HepG2 (cell line): Measurements from ENCODE around the gene MT4.

Experiments used
- KLF16 ChIP-seq, 2 experiments: sonication (generic) in 1 of 2; formaldehyde crosslinking in 1 of 2; IDR thresholded peaks; 2 replicates each; pipeline versions ENCODE4 v1.6.1 to v1.8.0; 2016 to 2023; ENCODE audit warnings: missing genetic modification reagents in 2 of 2, missing compliant biosample characterization in 1 of 2
- MAX ChIP-seq: IDR thresholded peaks from 2 replicates; pipeline ENCODE4 v1.6.1; 2012; ENCODE audit warnings: inconsistent platforms
- PATZ1 ChIP-seq: sonication (generic); formaldehyde crosslinking; IDR thresholded peaks from 2 replicates; pipeline ENCODE4 v1.4.0; 2020; ENCODE audit warnings: missing genetic modification reagents

GRCh38 chr16:56606476-56607108 is 41.7 kb downstream of the MT4 start:
- no peak for TF ChIP-seq MAX
- TF ChIP-seq KLF16 (CRISPR knock-in tag; IDR thresholded peaks at IDR 0.05): no peak; a peak in 1 of 4 replicates
- peak; percentile 81 for TF ChIP-seq PATZ1 (CRISPR knock-in tag)
